ENCODE results near the gene PLEKHH1. TPM values are rescaled to one million over a fixed set of nuclear protein-coding genes. Genes with fewer than 3 reads are reported as not detected.

The PLEKHH1 gene
- total RNA-seq, 4 donors from 2014 or later = 0.75 to 3.4 (median 2.5) TPM

DNA sequence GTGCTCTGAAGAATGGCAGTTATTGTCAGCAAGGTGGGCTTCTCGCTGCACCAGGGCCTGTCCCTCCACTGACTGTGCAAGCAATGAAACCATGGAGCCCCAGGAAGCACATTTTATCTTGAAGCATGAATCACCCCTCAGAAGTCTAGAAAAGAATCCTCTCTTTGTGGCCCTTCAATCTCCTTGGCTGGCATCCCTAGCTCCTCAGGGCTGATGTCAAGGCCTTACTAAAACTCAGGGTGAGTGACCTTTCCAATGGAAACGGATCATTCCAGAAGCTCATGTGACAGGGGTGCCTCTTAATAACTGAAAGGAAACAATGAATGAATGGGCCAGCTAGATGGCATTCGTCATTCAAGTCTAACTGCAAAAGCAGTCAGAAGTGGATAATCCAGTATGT, 22.3 kb upstream of the PLEKHH1 start:
- DNase-seq = no peak
- Histone ChIP-seq H3K4me1 (peaks cover 0 to 6% of the 10 kb centered on the region in 2 donors), H3K4me3 (no peak overlapping the region), H3K27me3 (no peaks in the 10 kb centered on the region), H3K9me3 (no peaks in the 10 kb centered on the region), H3K27ac (no peak overlapping the region), H3K36me3 (no peaks in the 10 kb centered on the region)
- ATAC-seq = no peak
- TF ChIP-seq POLR2A (IDR thresholded peaks at IDR 0.05) = no peak
- TF ChIP-seq, protein P1, sequence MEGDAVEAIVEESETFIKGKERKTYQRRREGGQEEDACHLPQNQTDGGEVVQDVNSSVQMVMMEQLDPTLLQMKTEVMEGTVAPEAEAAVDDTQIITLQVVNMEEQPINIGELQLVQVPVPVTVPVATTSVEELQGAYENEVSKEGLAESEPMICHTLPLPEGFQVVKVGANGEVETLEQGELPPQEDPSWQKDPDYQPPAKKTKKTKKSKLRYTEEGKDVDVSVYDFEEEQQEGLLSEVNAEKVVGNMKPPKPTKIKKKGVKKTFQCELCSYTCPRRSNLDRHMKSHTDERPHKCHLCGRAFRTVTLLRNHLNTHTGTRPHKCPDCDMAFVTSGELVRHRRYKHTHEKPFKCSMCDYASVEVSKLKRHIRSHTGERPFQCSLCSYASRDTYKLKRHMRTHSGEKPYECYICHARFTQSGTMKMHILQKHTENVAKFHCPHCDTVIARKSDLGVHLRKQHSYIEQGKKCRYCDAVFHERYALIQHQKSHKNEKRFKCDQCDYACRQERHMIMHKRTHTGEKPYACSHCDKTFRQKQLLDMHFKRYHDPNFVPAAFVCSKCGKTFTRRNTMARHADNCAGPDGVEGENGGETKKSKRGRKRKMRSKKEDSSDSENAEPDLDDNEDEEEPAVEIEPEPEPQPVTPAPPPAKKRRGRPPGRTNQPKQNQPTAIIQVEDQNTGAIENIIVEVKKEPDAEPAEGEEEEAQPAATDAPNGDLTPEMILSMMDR (IDR thresholded peaks at IDR 0.05 in 4 of 5, conservative IDR thresholded peaks at IDR 0.05 in 1 of 5) = no peak
- intact Hi-C loops (cut with DNase I; ENCODE audit: low total_unique reads) = no loop called here
- in situ Hi-C loops (cut with MboI; ENCODE audit: low sequenced_read_pairs in 4 of 4) = no loop called here

DNA sequence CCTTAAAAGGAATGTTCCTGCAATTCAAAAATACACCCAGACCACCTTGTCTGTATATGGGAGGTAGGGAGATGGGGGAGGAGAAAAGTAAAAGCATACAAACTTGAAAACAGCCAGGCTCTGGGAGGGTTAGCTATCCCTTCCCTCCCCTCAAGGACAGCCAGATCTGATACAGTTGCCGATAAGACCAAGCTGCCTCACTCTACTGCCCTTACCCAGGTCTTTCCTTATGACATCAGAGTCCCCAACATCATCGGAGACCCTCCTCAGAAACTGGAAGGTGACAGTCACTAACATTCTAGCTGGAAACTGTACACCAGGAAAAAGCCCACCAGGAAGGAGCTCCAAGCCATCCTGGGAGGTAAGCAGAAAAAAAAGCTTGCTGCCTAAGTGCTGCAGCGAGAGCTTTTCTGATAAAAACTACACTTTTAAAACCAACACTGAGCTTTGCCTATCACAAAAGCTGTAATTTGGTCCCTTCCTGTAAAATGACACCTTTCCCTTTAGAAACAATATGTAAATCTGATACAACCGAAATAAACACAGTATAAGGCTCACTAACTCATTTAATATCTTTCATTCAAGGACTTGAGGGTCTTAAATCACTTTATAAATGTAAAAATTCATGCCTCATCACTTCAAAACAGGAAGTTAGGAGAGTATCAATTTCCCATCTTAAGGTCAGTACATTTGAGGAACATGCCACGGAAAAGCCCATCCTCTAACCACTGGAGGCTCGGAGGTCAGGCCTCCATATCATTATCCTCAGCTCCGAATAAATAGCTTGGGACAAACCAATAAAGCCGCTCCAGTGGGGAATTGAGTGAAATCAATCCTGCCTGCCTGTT, 20.4 kb upstream of the PLEKHH1 start:
- no peaks in the 10 kb centered on the region for H3K36me3 ChIP-seq
- no peaks in the 10 kb centered on the region for H3K9me3 ChIP-seq
- H3K4me1 ChIP-seq = peaks cover 0 to 6% of the 10 kb centered on the region in 2 donors
- H3K27ac ChIP-seq = no peak overlapping the region
- no peaks in the 10 kb centered on the region for H3K27me3 ChIP-seq
- in situ Hi-C loops (cut with MboI; ENCODE audit: low sequenced_read_pairs in 4 of 4) = no loop called here
- intact Hi-C loops (cut with DNase I; ENCODE audit: low total_unique reads) = no loop called here
- TF ChIP-seq, protein P1 (IDR thresholded peaks at IDR 0.05 in 4 of 5, conservative IDR thresholded peaks at IDR 0.05 in 1 of 5) = no peak
- no peak for TF ChIP-seq POLR2A (IDR thresholded peaks at IDR 0.05)
- DNase-seq (no peak), ATAC-seq (no peak)
- no peak overlapping the region for H3K4me3 ChIP-seq

DNA sequence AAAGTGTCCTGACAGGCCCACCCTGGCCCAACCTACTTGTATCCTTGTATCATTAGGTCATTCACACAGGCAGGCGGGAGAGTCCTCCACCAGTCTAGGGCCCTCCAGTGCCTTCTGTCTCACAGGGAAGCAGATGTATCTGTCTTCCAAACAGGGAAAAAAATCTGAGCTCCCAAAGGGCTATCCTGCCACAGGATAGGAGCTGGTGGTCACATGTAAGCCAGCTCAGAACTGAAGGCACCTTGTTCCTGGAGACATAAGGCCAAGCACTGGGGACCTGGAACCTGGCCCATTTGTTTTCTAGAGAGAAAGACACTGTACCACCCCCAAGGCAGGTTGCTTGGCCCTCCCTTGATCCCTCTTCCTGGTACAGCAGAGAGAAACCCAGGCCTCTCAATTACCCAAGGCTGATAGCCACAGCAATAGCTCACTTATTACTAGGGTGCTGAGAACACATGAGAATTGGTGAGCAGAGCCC, 19.4 kb upstream of the PLEKHH1 start:
- Histone ChIP-seq H3K4me3 (no peak overlapping the region), H3K27ac (no peak overlapping the region)
- in situ Hi-C loops (cut with MboI; ENCODE audit: low sequenced_read_pairs in 4 of 4) = no loop called here

DNA sequence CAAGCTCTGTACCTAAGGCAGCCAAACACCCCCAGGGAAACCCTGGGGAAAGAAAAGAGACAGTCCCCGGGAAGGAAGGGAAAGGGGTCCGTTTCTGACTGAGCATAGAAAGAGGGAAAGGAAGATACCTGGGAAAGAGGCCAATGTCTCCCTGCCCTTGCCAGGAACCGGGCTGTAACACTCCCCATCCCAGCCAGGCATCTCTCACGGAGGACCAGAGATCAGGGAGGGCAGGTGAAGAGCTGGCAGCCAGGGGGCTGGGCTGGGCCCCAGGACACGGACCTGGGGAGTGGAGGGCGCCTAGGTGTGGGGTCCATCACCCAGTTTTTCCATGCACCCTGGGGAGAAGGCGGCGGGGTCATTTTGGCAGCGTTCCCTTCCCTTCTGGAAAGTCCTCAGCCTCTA, 18.9 kb upstream of the PLEKHH1 start:
- Histone ChIP-seq H3K27ac (no peak overlapping the region), H3K4me1 (peaks cover 0 to 6% of the 10 kb centered on the region in 2 donors), H3K27me3 (peaks cover 0 to 4% (median 0%) of the 10 kb centered on the region in 3 donors), H3K4me3 (peak overlapping the region; percentile 71 to 80 (median 76)), H3K36me3 (no peaks in the 10 kb centered on the region), H3K9me3 (no peaks in the 10 kb centered on the region)
- no peak for ATAC-seq
- intact Hi-C loops (cut with DNase I; ENCODE audit: low total_unique reads) (no loop called here), in situ Hi-C loops (cut with MboI; ENCODE audit: low sequenced_read_pairs in 4 of 4) (no loop called here)
- no peak for TF ChIP-seq POLR2A (IDR thresholded peaks at IDR 0.05)
- TF ChIP-seq, protein P1 (IDR thresholded peaks at IDR 0.05 in 4 of 5, conservative IDR thresholded peaks at IDR 0.05 in 1 of 5) = no peak
- no peak for DNase-seq

More for the DNA sequence above, 19.4 kb upstream of the PLEKHH1 start:
- no peaks in the 10 kb centered on the region for H3K36me3 ChIP-seq
- ATAC-seq = no peak
- intact Hi-C loops (cut with DNase I; ENCODE audit: low total_unique reads) = no loop called here
- no peak for DNase-seq
- peaks cover 0 to 4% (median 0%) of the 10 kb centered on the region in 3 donors for H3K27me3 ChIP-seq
- no peaks in the 10 kb centered on the region for H3K9me3 ChIP-seq
- TF ChIP-seq, protein P1 (IDR thresholded peaks at IDR 0.05 in 4 of 5, conservative IDR thresholded peaks at IDR 0.05 in 1 of 5) = no peak
- no peak for TF ChIP-seq POLR2A (IDR thresholded peaks at IDR 0.05)
- H3K4me1 ChIP-seq = peaks cover 0 to 6% of the 10 kb centered on the region in 2 donors
